AG09309 (cell line): ENCODE measurements around the gene NBR1.
"Not testable (repeated sequence)": the region's sequence is repeated elsewhere in the genome, so short reads cannot be mapped to it uniquely, and the experiment has no call there.

ENCODE experiments used
- DNase-seq: peaks from one replicate; pipeline ENCODE4 v3.0.0-alpha.2; 2010; ENCODE audit warnings: low read depth
- H3K4me3 ChIP-seq: 2 replicates; pipeline ENCODE4 v1.5.1; 2011; ENCODE audit warnings: mild to moderate bottlenecking, low read depth, low read length, moderate library complexity; ENCODE audit not compliant: control insufficient read depth
- CTCF ChIP-seq: IDR thresholded peaks from 2 replicates; pipeline ENCODE4 v1.5.1; 2011; ENCODE audit warnings: mild to moderate bottlenecking, low read depth, low read length, inconsistent platforms; ENCODE audit not compliant: insufficient read depth, control insufficient read depth; ENCODE audit errors: missing control alignments

NBR1 gene

DNA sequence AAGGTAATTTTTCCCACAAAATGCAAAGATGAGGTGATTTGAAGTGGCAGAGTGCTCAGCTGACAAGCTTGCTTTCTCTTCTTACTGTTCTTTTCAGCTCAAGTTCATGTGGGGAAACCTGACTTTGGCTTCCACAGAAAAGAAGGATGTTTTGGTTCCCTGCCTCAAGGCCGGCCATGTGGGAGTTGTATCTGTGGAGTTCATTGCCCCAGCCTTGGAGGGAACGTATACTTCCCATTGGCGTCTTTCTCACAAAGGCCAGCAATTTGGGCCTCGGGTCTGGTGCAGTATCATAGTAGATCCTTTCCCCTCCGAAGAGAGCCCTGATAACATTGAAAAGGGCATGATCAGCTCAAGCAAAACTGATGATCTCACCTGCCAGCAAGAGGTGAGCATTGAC, 22.2 kb downstream of the NBR1 start:
- H3K4me3 ChIP-seq: no peak overlapping the region
- TF ChIP-seq CTCF: no peak
- no peak for DNase-seq

- no peak for TF ChIP-seq CTCF
- DNase-seq: no peak
- H3K4me3 ChIP-seq: no peak overlapping the region
Observed at GRCh38 chr17:43199633-43200032, 28.6 kb downstream of the NBR1 start.

- DNase-seq: no peak
- no peak for TF ChIP-seq CTCF
Observed at GRCh38 chr17:43200127-43200526, 29.1 kb downstream of the NBR1 start.

DNA sequence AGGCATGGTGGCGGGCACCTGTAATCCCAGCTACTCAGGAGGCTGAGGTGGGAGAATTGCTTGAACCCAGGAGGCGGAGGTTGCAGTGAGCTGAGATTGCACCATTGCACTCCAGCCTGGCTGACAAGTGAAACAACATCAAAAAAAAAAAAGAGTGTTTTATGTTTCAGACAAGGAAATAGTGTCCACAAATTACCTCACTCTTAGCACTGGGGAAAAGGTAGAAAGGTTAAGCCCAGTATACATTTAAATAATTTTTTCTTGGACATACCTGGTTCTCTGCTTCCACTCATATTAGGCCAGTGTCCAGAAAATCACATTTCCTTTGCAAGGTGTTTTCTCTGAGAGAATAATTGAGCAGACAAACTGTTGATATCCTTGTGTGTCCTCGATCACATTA, 32.0 kb downstream of the NBR1 start:
- not testable (repeated sequence) for DNase-seq, H3K4me3 ChIP-seq

More at GRCh38 chr17:43200127-43200526, 29.1 kb downstream of the NBR1 start:
- no peak overlapping the region for H3K4me3 ChIP-seq

- TF ChIP-seq CTCF: no peak
- no peak for DNase-seq
- no peak overlapping the region for H3K4me3 ChIP-seq
Observed at GRCh38 chr17:43210576-43210975, 39.6 kb downstream of the NBR1 start.

GRCh38 chr17:43211123-43211479, 40.1 kb downstream of the NBR1 start:
- peak overlapping the region; percentile 72 for H3K4me3 ChIP-seq
- no peak for DNase-seq
- TF ChIP-seq CTCF: no peak

DNA sequence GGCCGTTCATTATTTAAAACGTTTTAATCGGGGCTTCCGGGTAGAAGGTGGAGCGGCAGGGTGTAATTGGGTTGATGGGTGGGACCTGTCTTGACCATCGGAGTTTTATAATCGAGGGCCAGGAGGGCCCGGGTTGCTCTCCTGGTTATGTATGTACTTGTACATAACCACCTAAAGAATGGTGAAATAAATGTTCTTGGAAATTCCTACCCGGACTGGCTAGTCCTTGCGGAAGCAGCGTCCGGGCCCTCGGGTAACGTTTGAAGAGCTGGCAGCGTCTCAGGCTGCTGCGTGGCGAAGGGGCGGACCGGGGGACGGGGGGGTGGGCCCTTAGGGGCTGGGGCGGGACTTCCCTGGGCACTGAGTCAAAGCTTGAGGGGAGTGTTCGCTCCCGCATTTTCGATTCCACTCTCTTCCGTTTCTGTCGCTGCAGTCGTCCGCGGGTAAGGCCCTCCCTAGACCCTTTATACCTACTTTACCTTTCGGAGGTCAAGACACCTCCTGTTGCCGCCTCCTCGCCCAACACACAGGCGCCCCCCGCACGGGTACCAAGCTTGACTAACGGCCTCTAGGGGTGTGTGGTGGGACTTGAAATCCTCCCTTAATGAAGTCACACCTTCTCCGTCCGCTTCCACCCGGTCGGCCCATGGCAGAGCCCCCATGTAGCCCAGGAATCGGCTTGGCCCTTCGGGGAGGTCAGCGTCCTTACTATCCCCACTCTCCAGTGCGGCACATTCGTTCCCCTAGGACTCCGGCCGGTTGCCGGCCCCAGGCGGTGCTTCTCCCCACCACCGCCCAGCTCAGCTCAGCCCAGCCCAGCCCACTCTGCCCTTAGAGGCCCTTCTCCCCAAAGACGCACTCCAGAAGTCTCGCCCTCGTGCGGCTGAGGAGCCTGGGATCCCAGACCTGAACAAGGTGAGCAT, 40.7 kb downstream of the NBR1 start, which contains the start of gene TMEM106A:
Gene TMEM106A (plus strand): TSS at position 396 of the 923 bp plus-strand sequence. CDS start 1,167 bp downstream, outside the sequence.
- DNase-seq: peak; percentile 61
- H3K4me3 ChIP-seq: peak within 1 kb of the TSS; percentile 72
- TF ChIP-seq CTCF: peak; percentile 41
